Liver (tissue), 3 donors: ENCODE results near the gene TARM1.

ENCODE experiments used
- ATF3 ChIP-seq: IDR thresholded peaks from 2 replicates; pipeline ENCODE4 v1.6.1; 2016; ENCODE audit warnings: antibody characterized with exemption
- CTCF ChIP-seq: fragments of 150-350 bp; IDR thresholded peaks from 2 replicates; pipeline ENCODE4 v1.5.1; 2017; ENCODE audit warnings: improper control_type of control experiment, low read depth, low read length; ENCODE audit not compliant: missing input control
- donor health status: healthy.
- donor health status: healthy.

GRCh38 chr19:54127688-54128440, 46.7 kb upstream of the TARM1 start:
- no peak for TF ChIP-seq CTCF
- TF ChIP-seq ATF3: no peak
